Stimulated activated effector memory CD8-positive, alpha-beta T cell treated with anti-CD3 and anti-CD28 coated beads, Interleukin-12 subunit alpha, Interleukin-12 subunit beta, amount 100 ng/mL, for 72 hours (primary cell): ENCODE data around the gene TMEM179.

Source experiments
- ATAC-seq: fragments of 150-1000 bp; cut with Tn5 transposase; 2 replicates; pipeline ENCODE4 v1.10.0; 2021
- DNase-seq, 2 donors: peaks; one replicate each; pipeline ENCODE4 v3.0.0; 2021 to 2022; ENCODE audit warnings: low spot score in 2 of 2
- H3K27ac Mint-ChIP-seq: one replicate; pipeline ENCODE4 v1.8.0; 2022; ENCODE audit warnings: mild to moderate bottlenecking, mixed read lengths
- H3K36me3 Mint-ChIP-seq: one replicate; pipeline ENCODE4 v1.8.0; 2022; ENCODE audit warnings: mild to moderate bottlenecking, mixed read lengths
- H3K4me1 Mint-ChIP-seq: one replicate; pipeline ENCODE4 v1.8.0; 2022; ENCODE audit warnings: mixed read lengths
- H3K4me3 Mint-ChIP-seq: one replicate; pipeline ENCODE4 v1.8.0; 2022; ENCODE audit warnings: mild to moderate bottlenecking, mixed read lengths
- H3K9me3 Mint-ChIP-seq: one replicate; pipeline ENCODE4 v1.8.0; 2022; ENCODE audit warnings: mixed read lengths

Gene TMEM179

GRCh38 chr14:104561632-104562495, 42.7 kb downstream of the TMEM179 start:
- no peak overlapping the region for H3K27ac Mint-ChIP-seq
- H3K36me3 Mint-ChIP-seq: no peaks in the 10 kb centered on the region
- DNase-seq (no peak), ATAC-seq (no peak)
- no peak overlapping the region for H3K4me3 Mint-ChIP-seq
- H3K4me1 Mint-ChIP-seq: peaks cover 6% of the 10 kb centered on the region
- H3K9me3 Mint-ChIP-seq: no peaks in the 10 kb centered on the region

DNA sequence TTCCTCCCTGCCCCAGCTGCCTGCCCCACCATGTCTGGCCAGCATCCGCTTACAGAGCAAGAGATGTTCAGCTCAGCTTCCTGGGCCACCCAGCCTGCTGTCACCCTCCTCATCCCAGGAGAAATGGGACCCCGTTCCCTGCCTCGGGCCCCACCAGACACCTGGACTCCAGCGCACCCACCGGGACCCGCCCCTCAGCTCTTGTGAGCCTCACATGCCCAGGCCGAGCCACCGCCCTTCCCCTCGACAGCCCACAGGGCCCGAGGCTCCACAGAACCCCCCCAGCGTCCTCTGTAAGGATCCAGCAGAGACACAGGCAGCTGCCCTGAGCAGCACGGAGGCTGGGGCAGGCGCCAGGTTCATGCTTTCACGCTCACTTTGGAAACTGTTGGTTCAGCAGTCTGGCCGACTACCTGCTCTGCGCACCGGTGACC, 43.4 kb downstream of the TMEM179 start:
- ATAC-seq (no peak), DNase-seq (no peak)
- H3K36me3 Mint-ChIP-seq: no peaks in the 10 kb centered on the region
- no peaks in the 10 kb centered on the region for H3K9me3 Mint-ChIP-seq
- no peak overlapping the region for H3K4me3 Mint-ChIP-seq
- no peak overlapping the region for H3K27ac Mint-ChIP-seq
- H3K4me1 Mint-ChIP-seq: peaks cover 6% of the 10 kb centered on the region

DNA sequence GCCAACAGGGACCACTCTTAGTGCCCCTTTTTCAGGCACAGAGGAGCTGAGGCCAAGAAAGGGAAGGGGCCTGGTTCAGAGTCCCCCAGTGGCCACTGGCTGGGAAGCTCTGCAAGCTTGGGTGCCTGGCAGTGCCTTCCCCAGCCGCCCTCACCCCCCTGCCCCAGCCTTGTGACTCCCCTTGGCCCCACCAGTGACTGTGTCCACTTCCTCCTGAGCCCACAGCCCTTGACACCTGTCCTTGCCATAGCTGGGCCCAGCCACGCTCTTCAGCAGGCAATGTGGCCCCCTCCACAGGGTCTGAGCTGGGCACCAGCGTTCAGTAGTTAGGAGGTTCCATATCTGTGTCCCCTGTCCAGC, 44.0 kb downstream of the TMEM179 start:
- DNase-seq (no peak), ATAC-seq (no peak)
- no peaks in the 10 kb centered on the region for H3K36me3 Mint-ChIP-seq

GRCh38 chr14:104559804-104560585, 44.6 kb downstream of the TMEM179 start:
- H3K36me3 Mint-ChIP-seq: no peaks in the 10 kb centered on the region
- peaks cover 6% of the 10 kb centered on the region for H3K4me1 Mint-ChIP-seq
- no peaks in the 10 kb centered on the region for H3K9me3 Mint-ChIP-seq
- ATAC-seq: no peak
- no peak overlapping the region for H3K27ac Mint-ChIP-seq
- no peak overlapping the region for H3K4me3 Mint-ChIP-seq
- no peak for DNase-seq

More for the DNA sequence above, 44.0 kb downstream of the TMEM179 start:
- no peaks in the 10 kb centered on the region for H3K9me3 Mint-ChIP-seq
- H3K27ac Mint-ChIP-seq: no peak overlapping the region
- peaks cover 6% of the 10 kb centered on the region for H3K4me1 Mint-ChIP-seq
- no peak overlapping the region for H3K4me3 Mint-ChIP-seq

DNA sequence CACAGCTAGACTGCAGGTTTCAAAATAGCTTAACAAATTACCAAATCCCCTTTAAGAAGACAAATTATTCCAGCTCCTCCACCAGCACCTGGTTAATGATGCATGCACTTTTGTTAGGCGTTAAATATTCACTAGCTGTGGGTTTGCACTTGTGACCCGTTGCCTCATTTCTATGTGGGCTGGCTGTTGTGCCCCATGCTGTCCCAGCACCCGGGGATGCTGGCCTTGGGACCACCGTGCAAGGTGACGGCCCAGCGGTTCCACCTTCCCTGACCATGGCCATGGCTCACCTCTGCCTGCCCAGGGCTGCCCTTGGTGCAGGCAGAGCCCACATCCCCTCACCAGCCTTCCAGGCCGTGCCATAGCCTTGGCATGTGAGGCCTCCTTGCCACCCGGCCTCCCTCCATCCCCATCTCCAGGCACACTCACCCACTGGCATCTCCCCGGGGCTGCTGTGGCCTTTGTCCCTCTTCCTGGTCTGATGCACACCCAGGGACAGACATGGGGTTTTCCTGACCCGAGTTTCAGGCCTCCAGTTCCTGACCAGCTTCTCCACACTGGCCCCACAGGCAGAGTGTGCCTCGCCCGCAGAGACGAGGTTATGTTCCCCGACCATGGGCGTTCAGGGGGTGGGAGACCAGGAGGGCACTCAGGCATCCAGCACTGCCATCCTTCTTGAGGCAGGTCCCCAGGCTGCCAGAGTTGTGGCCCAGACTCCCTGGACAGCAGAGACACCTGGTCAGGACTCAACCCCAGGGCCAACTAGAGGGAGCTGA, 45.4 kb downstream of the TMEM179 start:
- Mint-ChIP-seq H3K36me3 (no peaks in the 10 kb centered on the region), H3K9me3 (no peaks in the 10 kb centered on the region), H3K27ac (no peak overlapping the region), H3K4me1 (peaks cover 6% of the 10 kb centered on the region), H3K4me3 (no peak overlapping the region)
- no peak for ATAC-seq
- DNase-seq: no peak

GRCh38 chr14:104558231-104559027, 46.1 kb downstream of the TMEM179 start:
- H3K4me1 Mint-ChIP-seq: no peaks in the 10 kb centered on the region
- ATAC-seq: no peak
- H3K4me3 Mint-ChIP-seq: no peak overlapping the region
- no peak for DNase-seq
- H3K36me3 Mint-ChIP-seq: no peaks in the 10 kb centered on the region
- H3K27ac Mint-ChIP-seq: no peak overlapping the region
- H3K9me3 Mint-ChIP-seq: no peaks in the 10 kb centered on the region

DNA sequence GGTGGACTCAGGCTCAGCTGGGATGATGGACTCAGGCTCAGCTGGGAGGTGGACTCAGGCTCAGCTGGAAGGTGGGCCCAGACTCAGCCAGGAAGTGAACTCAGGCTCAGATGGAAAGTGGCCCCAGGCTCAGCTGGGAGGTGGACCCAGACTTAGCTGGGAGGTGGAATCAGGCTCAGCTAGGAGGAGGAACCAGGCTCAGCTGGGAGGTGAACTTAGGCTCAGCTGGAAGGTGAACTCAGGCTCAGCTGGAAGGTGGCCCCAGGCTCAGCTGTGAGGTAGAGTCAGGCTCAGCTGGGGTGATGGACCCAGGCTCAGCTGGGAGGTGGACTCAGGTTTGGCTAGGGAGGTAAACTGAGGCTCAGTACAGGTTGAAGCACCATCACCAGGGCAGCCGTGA, 46.8 kb downstream of the TMEM179 start:
- DNase-seq (no peak), ATAC-seq (no peak)
- H3K27ac Mint-ChIP-seq: no peak overlapping the region
- no peak overlapping the region for H3K4me3 Mint-ChIP-seq
- no peaks in the 10 kb centered on the region for H3K4me1 Mint-ChIP-seq
- H3K36me3 Mint-ChIP-seq: no peaks in the 10 kb centered on the region
- no peaks in the 10 kb centered on the region for H3K9me3 Mint-ChIP-seq

GRCh38 chr14:104557086-104557485, 47.5 kb downstream of the TMEM179 start:
- DNase-seq (no peak), ATAC-seq (no peak)
- Mint-ChIP-seq H3K36me3 (no peaks in the 10 kb centered on the region), H3K9me3 (no peaks in the 10 kb centered on the region), H3K27ac (no peak overlapping the region), H3K4me1 (no peaks in the 10 kb centered on the region), H3K4me3 (no peak overlapping the region)

DNA sequence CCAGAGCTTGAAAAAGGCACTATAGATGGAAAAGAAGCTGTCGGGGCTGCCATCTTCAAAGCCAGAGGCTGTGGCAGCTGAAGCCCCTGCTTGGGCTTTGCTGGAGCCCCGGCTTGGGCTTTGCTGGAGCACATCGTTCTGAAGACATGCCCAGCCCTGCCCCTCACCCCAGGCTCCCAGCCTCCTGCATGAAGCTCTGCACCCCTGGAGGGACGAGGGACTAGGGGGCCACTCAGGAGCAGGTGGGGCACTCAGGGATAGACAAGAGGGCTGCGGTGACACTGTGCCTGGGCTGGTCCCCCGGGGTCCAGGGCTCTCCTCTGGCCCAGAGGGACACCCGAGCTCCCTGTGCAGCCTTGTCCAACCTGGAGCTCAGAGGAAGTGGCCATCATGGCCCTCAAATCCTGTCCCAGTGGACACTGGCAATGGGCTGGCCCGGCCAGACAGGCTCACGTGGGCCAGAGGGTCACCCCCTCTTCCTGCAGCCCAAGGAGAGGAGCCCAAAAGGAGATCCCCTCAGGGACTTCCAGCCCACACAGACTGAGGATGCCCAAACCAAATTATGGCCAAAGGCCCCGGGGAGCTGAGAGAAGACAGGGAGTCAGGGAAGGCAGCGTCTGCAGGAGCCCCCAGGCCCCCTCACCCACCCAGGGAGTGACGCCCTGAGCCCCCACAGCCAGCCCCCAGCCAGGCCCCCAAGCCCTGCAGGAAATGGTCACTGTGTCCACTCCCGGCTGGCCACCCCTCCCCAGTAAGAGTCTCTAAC, 48.1 kb downstream of the TMEM179 start:
- H3K4me1 Mint-ChIP-seq: no peaks in the 10 kb centered on the region
- DNase-seq (no peak), ATAC-seq (no peak)
- no peak overlapping the region for H3K4me3 Mint-ChIP-seq
- H3K9me3 Mint-ChIP-seq: no peaks in the 10 kb centered on the region
- no peak overlapping the region for H3K27ac Mint-ChIP-seq
- H3K36me3 Mint-ChIP-seq: no peaks in the 10 kb centered on the region

- H3K27ac Mint-ChIP-seq: no peak overlapping the region
- H3K9me3 Mint-ChIP-seq: no peaks in the 10 kb centered on the region
- H3K4me3 Mint-ChIP-seq: no peak overlapping the region
- no peaks in the 10 kb centered on the region for H3K4me1 Mint-ChIP-seq
- ATAC-seq: no peak
- H3K36me3 Mint-ChIP-seq: no peaks in the 10 kb centered on the region
- DNase-seq: no peak
Measured at GRCh38 chr14:104555430-104556255, 48.9 kb downstream of the TMEM179 start.

GRCh38 chr14:104554608-104555429, 49.8 kb downstream of the TMEM179 start:
- Mint-ChIP-seq H3K4me3 (no peak overlapping the region), H3K27ac (no peak overlapping the region), H3K4me1 (no peaks in the 10 kb centered on the region), H3K9me3 (no peaks in the 10 kb centered on the region), H3K36me3 (no peaks in the 10 kb centered on the region)
- DNase-seq: no peak
- ATAC-seq: no peak

DNA sequence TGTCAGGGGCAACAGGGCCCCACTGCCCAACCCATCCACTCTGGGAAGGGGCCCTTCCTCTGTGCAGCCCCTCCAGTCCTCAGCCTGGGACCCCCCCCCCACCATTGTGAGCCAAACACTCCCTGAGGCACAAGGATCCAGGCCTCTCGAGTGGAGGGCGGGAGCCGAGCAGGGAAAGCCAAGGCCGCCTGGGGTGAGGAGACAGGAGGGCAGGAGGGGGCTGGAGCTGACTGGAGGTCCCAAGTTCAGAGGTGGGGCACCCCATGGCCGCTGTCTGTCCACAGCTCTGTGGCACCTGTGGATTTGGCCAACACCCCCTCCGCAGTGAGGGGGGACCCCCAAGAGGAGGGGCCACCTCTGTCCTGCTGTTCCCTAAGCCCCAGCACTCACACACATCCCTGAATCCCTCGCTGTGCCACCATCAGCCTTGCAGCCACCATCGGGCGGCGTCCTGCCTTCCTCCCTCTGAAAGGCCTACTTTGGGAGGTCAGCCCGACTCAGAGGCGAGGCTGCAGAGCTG, 50.4 kb downstream of the TMEM179 start:
- Mint-ChIP-seq H3K27ac (no peak overlapping the region), H3K36me3 (no peaks in the 10 kb centered on the region), H3K9me3 (no peaks in the 10 kb centered on the region), H3K4me3 (no peak overlapping the region), H3K4me1 (no peaks in the 10 kb centered on the region)
- DNase-seq (no peak), ATAC-seq (no peak)
